ENCODE results near the gene INPP5F. TPM values are rescaled to one million over a fixed set of nuclear protein-coding genes. Genes with fewer than 3 reads are reported as not detected.
"Not testable (repeated sequence)": the region's sequence is repeated elsewhere in the genome, so short reads cannot be mapped to it uniquely, and the experiment has no call there.

INPP5F gene
- total and polyA plus RNA-seq, 4 donors, result 6.9 to 23.9 (median 18.3) TPM

GRCh38 chr10:119860866-119861607, 135.2 kb downstream of the INPP5F start:
- Histone ChIP-seq H3K9me3 (ENCODE audit: control insufficient read depth, low read length) (no peaks in the 10 kb centered on the region), H3K27ac (ENCODE audit: low read depth in 1 of 2, low read length in 2 of 2) (no peak overlapping the region), H3K4me1 (ENCODE audit: control insufficient read depth in 1 of 2, insufficient read depth in 2 of 2, low read length in 2 of 2) (no peaks in the 10 kb centered on the region), H3K4me3 (ENCODE audit: low read length in 2 of 2) (no peak overlapping the region), H3K36me3 (ENCODE audit: control insufficient read depth in 1 of 2, insufficient read depth in 2 of 2, low read length in 1 of 2) (no peaks in the 10 kb centered on the region), H3K27me3 (ENCODE audit: control insufficient read depth in 1 of 2, insufficient read depth in 2 of 2, low read length in 1 of 2) (no peaks in the 10 kb centered on the region)
- intact Hi-C loops (cut with DNase I), result loop anchor here (5.0 kb wide), 2 partner anchors 174 to 254 kb away; no protein-coding TSS in a partner anchor
- ATAC-seq (ENCODE audit: low FRiP score) (no peak), DNase-seq (no peak)
- 68 to 74% methylated on average over 7 of the region's 7 CpGs for WGBS, 2 donors

- 57 to 80% methylated on average over 1 of the region's 1 CpG for WGBS, 2 donors
- no peak overlapping the region for H3K4me3 ChIP-seq (ENCODE audit: low read length in 2 of 2)
- intact Hi-C loops (cut with DNase I), result loop anchor here (5.0 kb wide), 2 partner anchors 175 to 255 kb away; no protein-coding TSS in a partner anchor
- DNase-seq (no peak), ATAC-seq (ENCODE audit: low FRiP score) (no peak)
- peaks cover 0 to 2% of the 10 kb centered on the region in 2 donors for H3K4me1 ChIP-seq (ENCODE audit: control insufficient read depth in 1 of 2, insufficient read depth in 2 of 2, low read length in 2 of 2)
- no peaks in the 10 kb centered on the region for H3K36me3 ChIP-seq (ENCODE audit: control insufficient read depth in 1 of 2, insufficient read depth in 2 of 2, low read length in 1 of 2)
- no peaks in the 10 kb centered on the region for H3K9me3 ChIP-seq (ENCODE audit: control insufficient read depth, low read length)
- no peaks in the 10 kb centered on the region for H3K27me3 ChIP-seq (ENCODE audit: control insufficient read depth in 1 of 2, insufficient read depth in 2 of 2, low read length in 1 of 2)
- H3K27ac ChIP-seq (ENCODE audit: low read depth in 1 of 2, low read length in 2 of 2), result no peak overlapping the region
Measured at GRCh38 chr10:119862524-119862923, 136.7 kb downstream of the INPP5F start.

- intact Hi-C loops (cut with DNase I), result loop anchor here (5.0 kb wide), 2 partner anchors 177 to 257 kb away; no protein-coding TSS in a partner anchor
- no peaks in the 10 kb centered on the region for H3K36me3 ChIP-seq (ENCODE audit: control insufficient read depth in 1 of 2, insufficient read depth in 2 of 2, low read length in 1 of 2)
- peaks cover 0 to 3% of the 10 kb centered on the region in 2 donors for H3K4me1 ChIP-seq (ENCODE audit: control insufficient read depth in 1 of 2, insufficient read depth in 2 of 2, low read length in 2 of 2)
- ATAC-seq (ENCODE audit: low FRiP score), result no peak
- no peaks in the 10 kb centered on the region for H3K27me3 ChIP-seq (ENCODE audit: control insufficient read depth in 1 of 2, insufficient read depth in 2 of 2, low read length in 1 of 2)
- H3K9me3 ChIP-seq (ENCODE audit: control insufficient read depth, low read length), result no peaks in the 10 kb centered on the region
- no peak overlapping the region for H3K4me3 ChIP-seq (ENCODE audit: low read length in 2 of 2)
- no peak overlapping the region for H3K27ac ChIP-seq (ENCODE audit: low read depth in 1 of 2, low read length in 2 of 2)
- no peak for DNase-seq
- 65 to 66% methylated on average over 4 of the region's 4 CpGs for whole genome bisulfite sequencing, 2 donors
Measured at GRCh38 chr10:119863951-119864565, 138.2 kb downstream of the INPP5F start.

- H3K27ac ChIP-seq (ENCODE audit: low read depth in 1 of 2, low read length in 2 of 2), result no peak overlapping the region
- 93 to 94% methylated on average over 6 of the region's 6 CpGs for WGBS, 2 donors
- H3K27me3 ChIP-seq (ENCODE audit: control insufficient read depth in 1 of 2, insufficient read depth in 2 of 2, low read length in 1 of 2), result no peaks in the 10 kb centered on the region
- H3K4me1 ChIP-seq (ENCODE audit: control insufficient read depth in 1 of 2, insufficient read depth in 2 of 2, low read length in 2 of 2), result peaks cover 0 to 3% of the 10 kb centered on the region in 2 donors
- DNase-seq (no peak), ATAC-seq (ENCODE audit: low FRiP score) (no peak)
- no peaks in the 10 kb centered on the region for H3K36me3 ChIP-seq (ENCODE audit: control insufficient read depth in 1 of 2, insufficient read depth in 2 of 2, low read length in 1 of 2)
- no peak overlapping the region for H3K4me3 ChIP-seq (ENCODE audit: low read length in 2 of 2)
- intact Hi-C loops (cut with DNase I), result no loop called here
- H3K9me3 ChIP-seq (ENCODE audit: control insufficient read depth, low read length), result no peaks in the 10 kb centered on the region
Measured at GRCh38 chr10:119865699-119866240, 139.9 kb downstream of the INPP5F start.

GRCh38 chr10:119867317-119867716, 141.5 kb downstream of the INPP5F start:
- peaks cover 0 to 3% of the 10 kb centered on the region in 2 donors for H3K4me1 ChIP-seq (ENCODE audit: control insufficient read depth in 1 of 2, insufficient read depth in 2 of 2, low read length in 2 of 2)
- DNase-seq (no peak), ATAC-seq (ENCODE audit: low FRiP score) (no peak)
- no peaks in the 10 kb centered on the region for H3K36me3 ChIP-seq (ENCODE audit: control insufficient read depth in 1 of 2, insufficient read depth in 2 of 2, low read length in 1 of 2)
- H3K9me3 ChIP-seq (ENCODE audit: control insufficient read depth, low read length), result no peaks in the 10 kb centered on the region
- no peaks in the 10 kb centered on the region for H3K27me3 ChIP-seq (ENCODE audit: control insufficient read depth in 1 of 2, insufficient read depth in 2 of 2, low read length in 1 of 2)
- no peak overlapping the region for H3K27ac ChIP-seq (ENCODE audit: low read depth in 1 of 2, low read length in 2 of 2)
- no peak overlapping the region for H3K4me3 ChIP-seq (ENCODE audit: low read length in 2 of 2)
- 77 to 78% methylated on average over 7 of the region's 7 CpGs for WGBS, 2 donors
- intact Hi-C loops (cut with DNase I), result no loop called here

- WGBS, 2 donors, result 74% methylated on average over 4 of the region's 4 CpGs
- H3K27me3 ChIP-seq (ENCODE audit: control insufficient read depth in 1 of 2, insufficient read depth in 2 of 2, low read length in 1 of 2); ATAC-seq (ENCODE audit: low FRiP score); H3K9me3 ChIP-seq (ENCODE audit: control insufficient read depth, low read length); H3K4me1 ChIP-seq (ENCODE audit: control insufficient read depth in 1 of 2, insufficient read depth in 2 of 2, low read length in 2 of 2); intact Hi-C loops (cut with DNase I); DNase-seq; H3K27ac ChIP-seq (ENCODE audit: low read depth in 1 of 2, low read length in 2 of 2); H3K4me3 ChIP-seq (ENCODE audit: low read length in 2 of 2); H3K36me3 ChIP-seq (ENCODE audit: control insufficient read depth in 1 of 2, insufficient read depth in 2 of 2, low read length in 1 of 2): not testable (repeated sequence)
Measured at GRCh38 chr10:119869398-119869797, 143.5 kb downstream of the INPP5F start.

GRCh38 chr10:119871881-119872609, 146.2 kb downstream of the INPP5F start:
- ATAC-seq (ENCODE audit: low FRiP score), result peak; percentile 37
- peak; percentile 75 to 85 for DNase-seq
- intact Hi-C loops (cut with DNase I), result loop anchor here in 1 of 2 donors (5.0 kb wide), 1 partner anchor 190 kb away; no protein-coding TSS in a partner anchor
- Histone ChIP-seq H3K4me1 (ENCODE audit: control insufficient read depth in 1 of 2, insufficient read depth in 2 of 2, low read length in 2 of 2) (peaks cover 3 to 4% of the 10 kb centered on the region in 2 donors), H3K4me3 (ENCODE audit: low read length in 2 of 2) (peak overlapping the region; percentile 95 to 97), H3K27ac (ENCODE audit: low read depth in 1 of 2, low read length in 2 of 2) (peak overlapping the region; percentile 61 to 83), H3K9me3 (ENCODE audit: control insufficient read depth, low read length) (no peaks in the 10 kb centered on the region), H3K27me3 (ENCODE audit: control insufficient read depth in 1 of 2, insufficient read depth in 2 of 2, low read length in 1 of 2) (peaks cover 0 to 1% of the 10 kb centered on the region in 2 donors), H3K36me3 (ENCODE audit: control insufficient read depth in 1 of 2, insufficient read depth in 2 of 2, low read length in 1 of 2) (no peaks in the 10 kb centered on the region)
- 0% methylated on average over 54 to 56 of the region's 56 CpGs for WGBS, 2 donors

GRCh38 chr10:119872610-119872859, 146.7 kb downstream of the INPP5F start, which contains the start of gene MCMBP:
TSS of gene MCMBP (minus strand) at chr10:119872843. CDS start at chr10:119872584, 259 bp downstream.
- no peaks in the 10 kb centered on the region for H3K36me3 ChIP-seq (ENCODE audit: control insufficient read depth in 1 of 2, insufficient read depth in 2 of 2, low read length in 1 of 2)
- H3K27ac ChIP-seq (ENCODE audit: low read depth in 1 of 2, low read length in 2 of 2), result peak within 1 kb of the TSS; percentile 61 to 83
- ATAC-seq (ENCODE audit: low FRiP score), result no peak
- DNase-seq, result no peak
- H3K27me3 ChIP-seq (ENCODE audit: control insufficient read depth in 1 of 2, insufficient read depth in 2 of 2, low read length in 1 of 2), result peaks cover 0 to 1% of the 10 kb centered on the region in 2 donors
- intact Hi-C loops (cut with DNase I), result loop anchor here in 1 of 2 donors (5.0 kb wide), 1 partner anchor 190 kb away; no protein-coding TSS in a partner anchor
- WGBS, 2 donors, result 0% methylated on average over 21 to 42 of the region's 42 CpGs
- no peaks in the 10 kb centered on the region for H3K9me3 ChIP-seq (ENCODE audit: control insufficient read depth, low read length)
- peak within 1 kb of the TSS; percentile 95 to 97 for H3K4me3 ChIP-seq (ENCODE audit: low read length in 2 of 2)
- H3K4me1 ChIP-seq (ENCODE audit: control insufficient read depth in 1 of 2, insufficient read depth in 2 of 2, low read length in 2 of 2), result peaks cover under 1 to 4% of the 10 kb centered on the region in 2 donors
